ENCODE results near the gene SAP30.

SAP30 gene

GRCh38 chr4:173346074-173346473, 24.7 kb upstream of the SAP30 start:
- no peak overlapping the region for H3K4me3 ChIP-seq (replicated peaks; ENCODE audit: low read depth, low read length)
- no peak for TF ChIP-seq CTCF (IDR thresholded peaks at IDR 0.05; ENCODE audit: low read depth, low read length, missing control alignments)
- no peak for DNase-seq (ENCODE audit: extremely low read depth, low read depth)

GRCh38 chr4:173347467-173347866, 23.3 kb upstream of the SAP30 start:
- no peak for TF ChIP-seq CTCF (IDR thresholded peaks at IDR 0.05; ENCODE audit: low read depth, low read length, missing control alignments)
- no peak for DNase-seq (ENCODE audit: extremely low read depth, low read depth)
- no peak overlapping the region for H3K4me3 ChIP-seq (replicated peaks; ENCODE audit: low read depth, low read length)

GRCh38 chr4:173357939-173358338, 12.8 kb upstream of the SAP30 start:
- DNase-seq (ENCODE audit: extremely low read depth, low read depth), result no peak
- no peak overlapping the region for H3K4me3 ChIP-seq (replicated peaks; ENCODE audit: low read depth, low read length)
- no peak for TF ChIP-seq CTCF (IDR thresholded peaks at IDR 0.05; ENCODE audit: low read depth, low read length, missing control alignments)

- no peak for DNase-seq (ENCODE audit: extremely low read depth, low read depth)
- no peak overlapping the region for H3K4me3 ChIP-seq (replicated peaks; ENCODE audit: low read depth, low read length)
- peak; percentile 25 for TF ChIP-seq CTCF (IDR thresholded peaks at IDR 0.05; ENCODE audit: low read depth, low read length, missing control alignments)
These were observed 10.1 kb upstream of the SAP30 start for GRCh38 chr4:173360587-173361221.

- no peak overlapping the region for H3K4me3 ChIP-seq (replicated peaks; ENCODE audit: low read depth, low read length)
- no peak for TF ChIP-seq CTCF (IDR thresholded peaks at IDR 0.05; ENCODE audit: low read depth, low read length, missing control alignments)
These were observed 8.1 kb upstream of the SAP30 start for GRCh38 chr4:173362666-173363065.

GRCh38 chr4:173365359-173365996, 5.3 kb upstream of the SAP30 start:
- TF ChIP-seq CTCF (IDR thresholded peaks at IDR 0.05; ENCODE audit: low read depth, low read length, missing control alignments), result no peak

More at GRCh38 chr4:173362666-173363065, 8.1 kb upstream of the SAP30 start:
- DNase-seq (ENCODE audit: extremely low read depth, low read depth), result no peak

More at GRCh38 chr4:173365359-173365996, 5.3 kb upstream of the SAP30 start:
- DNase-seq (ENCODE audit: extremely low read depth, low read depth), result no peak
- H3K4me3 ChIP-seq (replicated peaks; ENCODE audit: low read depth, low read length), result no peak overlapping the region
